K562 (cell line): Measurements from ENCODE around the gene SCARF1. TPM values are rescaled to one million over a fixed set of nuclear protein-coding genes. Genes with fewer than 3 reads are reported as not detected.
A peak's percentile ranks its signal among the peaks of the same experiment; 100 is the strongest.

Experiments
- ASH1L ChIP-seq: fragments of 450-650 bp; IDR thresholded peaks from 2 replicates; pipeline ENCODE4 v1.6.1; 2018; ENCODE audit warnings: borderline replicate concordance, mild to moderate bottlenecking, low read depth; ENCODE audit not compliant: partially characterized antibody
- CBX1 ChIP-seq: sonication (generic); IDR thresholded peaks from 2 replicates; pipeline ENCODE4 v1.6.1; 2016; ENCODE audit warnings: antibody characterized with exemption, low read depth, mild to moderate bottlenecking
- ELF1 ChIP-seq: fragments of 200-800 bp; sonication (Bioruptor generic); IDR thresholded peaks from 2 replicates; pipeline ENCODE4 v1.6.1; 2016; ENCODE audit warnings: missing genetic modification characterization, missing compliant biosample characterization
- GABPA ChIP-seq: fragments of 200-800 bp; sonication (Bioruptor generic); conservative IDR thresholded peaks from 2 replicates; pipeline ENCODE4 v1.6.1; 2016; ENCODE audit warnings: low read depth, missing genetic modification characterization, missing compliant biosample characterization
- MCM3 ChIP-seq: fragments of 450-650 bp; IDR thresholded peaks from 2 replicates; pipeline ENCODE4 v1.6.1; 2016
- NEUROD1 ChIP-seq: fragments of 150-350 bp; IDR thresholded peaks from 2 replicates; pipeline ENCODE4 v1.6.1; 2014; ENCODE audit warnings: borderline replicate concordance, low read length, low read depth; ENCODE audit not compliant: partially characterized antibody
- NFXL1 ChIP-seq: fragments of 450-650 bp; formaldehyde crosslinking; IDR thresholded peaks from 2 replicates; pipeline ENCODE4 v1.4.0; 2021; ENCODE audit warnings: mild to moderate bottlenecking
- PRDM10 ChIP-seq: fragments of 450-650 bp; IDR thresholded peaks from 2 replicates; pipeline ENCODE4 v1.6.1; 2018; ENCODE audit not compliant: partially characterized antibody
- RBM22 ChIP-seq: fragments of 200-400 bp; formaldehyde crosslinking; IDR thresholded peaks from 2 replicates; pipeline ENCODE4 v1.6.1; 2018; ENCODE audit warnings: low read length, low read depth; ENCODE audit not compliant: poor library complexity, severe bottlenecking
- SMARCA5 ChIP-seq: fragments of 450-650 bp; IDR thresholded peaks from 2 replicates; pipeline ENCODE4 v1.6.1; 2016
- TOE1 ChIP-seq, 2 experiments: fragments of 450-650 bp in 1 of 2; sonication (generic) in 1 of 2; formaldehyde crosslinking in 1 of 2; IDR thresholded peaks; 2 replicates each; pipeline versions ENCODE4 v1.7.1 to v1.8.0; 2016 to 2022; ENCODE audit warnings: borderline replicate concordance in 2 of 2, mild to moderate bottlenecking in 2 of 2, antibody characterized with exemption in 1 of 2, inconsistent platforms in 1 of 2, low read depth in 1 of 2, missing genetic modification reagents in 1 of 2, moderate library complexity in 1 of 2
- ZBTB34 ChIP-seq: fragments of 250-450 bp; sonication (Bioruptor Pico); IDR thresholded peaks from 2 replicates; pipeline ENCODE4 v1.8.0; 2021; ENCODE audit warnings: mild to moderate bottlenecking, moderate library complexity
- ZNF408 ChIP-seq: fragments of 250-450 bp; sonication (Bioruptor Pico); IDR thresholded peaks from 2 replicates; pipeline ENCODE4 v1.4.0; 2020; ENCODE audit warnings: low read depth, mild to moderate bottlenecking, moderate library complexity
- polyA plus RNA-seq, 8 experiments: library from polyadenylated mRNA; depleted of rRNA in 4 of 8; stranded (reverse) in 5 of 8; unstranded in 3 of 8; fragments of >200 nt; fragmentation: Nextera tagmentation in 2 of 8; fragmentation: Illumina TruSeq in 1 of 8; extraction: Ambion mirVana in 2 of 8; extraction: Trizol in 1 of 8; gene quantifications; 2 replicates each; pipeline versions ENCODE4 v1.2.1 to v1.2.3, GENCODE V29; 2011 to 2014; ENCODE audit warnings: inconsistent platforms in 1 of 8, missing spikeins in 1 of 8
- total RNA-seq, 7 experiments: library from RNA; depleted of rRNA in 6 of 7; stranded (reverse); fragments of >200 nt in 6 of 7; fragmentation: Illumina TruSeq in 2 of 7; extraction: Trizol in 2 of 7; gene quantifications; 2 replicates each; pipeline versions ENCODE4 v1.2.1 to v1.2.3, GENCODE V29; 2011 to 2021; ENCODE audit warnings: low replicate concordance in 1 of 7
- TF ChIP-seq, protein P1 (sequence below): sonication (generic); IDR thresholded peaks from 2 replicates; pipeline ENCODE4 v1.6.1; 2016
- TF ChIP-seq, protein P2 (sequence below): sonication (generic); formaldehyde crosslinking; IDR thresholded peaks from 2 replicates; pipeline ENCODE4 v1.4.0; 2020; ENCODE audit warnings: mild to moderate bottlenecking, missing genetic modification reagents

The SCARF1 gene
- total and polyA plus RNA-seq, 9 of the 15 experiments (the other 6 are each of a cell fraction or from before 2014, with no cell fraction given) = 0.04 to 2.1 (median 0.63) TPM

GRCh38 chr17:1648963-1649843 lies 3.7 kb upstream of the SCARF1 start (continued):
- TF ChIP-seq, protein P1, sequence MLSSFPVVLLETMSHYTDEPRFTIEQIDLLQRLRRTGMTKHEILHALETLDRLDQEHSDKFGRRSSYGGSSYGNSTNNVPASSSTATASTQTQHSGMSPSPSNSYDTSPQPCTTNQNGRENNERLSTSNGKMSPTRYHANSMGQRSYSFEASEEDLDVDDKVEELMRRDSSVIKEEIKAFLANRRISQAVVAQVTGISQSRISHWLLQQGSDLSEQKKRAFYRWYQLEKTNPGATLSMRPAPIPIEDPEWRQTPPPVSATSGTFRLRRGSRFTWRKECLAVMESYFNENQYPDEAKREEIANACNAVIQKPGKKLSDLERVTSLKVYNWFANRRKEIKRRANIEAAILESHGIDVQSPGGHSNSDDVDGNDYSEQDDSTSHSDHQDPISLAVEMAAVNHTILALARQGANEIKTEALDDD = no peak
- TF ChIP-seq RBM22 (peak; percentile 85), ZBTB34 (CRISPR knock-in tag) (no peak), NFXL1 (CRISPR knock-in tag) (no peak), CBX1 (peak; percentile 57; the same call in 1 of the 2 replicates), ASH1L (no peak), GABPA (tag) (no peak), SMARCA5 (no peak), NEUROD1 (no peak), ELF1 (tag) (no peak), MCM3 (no peak), TOE1 (IDR thresholded peaks at IDR 0.05; ENCODE audit: borderline replicate concordance) (no peak), TOE1 (CRISPR knock-in tag; IDR thresholded peaks at IDR 0.05; ENCODE audit: borderline replicate concordance, low read depth) (no peak), ZNF408 (CRISPR knock-in tag) (no peak), PRDM10 (no peak)
- TF ChIP-seq, protein P2, sequence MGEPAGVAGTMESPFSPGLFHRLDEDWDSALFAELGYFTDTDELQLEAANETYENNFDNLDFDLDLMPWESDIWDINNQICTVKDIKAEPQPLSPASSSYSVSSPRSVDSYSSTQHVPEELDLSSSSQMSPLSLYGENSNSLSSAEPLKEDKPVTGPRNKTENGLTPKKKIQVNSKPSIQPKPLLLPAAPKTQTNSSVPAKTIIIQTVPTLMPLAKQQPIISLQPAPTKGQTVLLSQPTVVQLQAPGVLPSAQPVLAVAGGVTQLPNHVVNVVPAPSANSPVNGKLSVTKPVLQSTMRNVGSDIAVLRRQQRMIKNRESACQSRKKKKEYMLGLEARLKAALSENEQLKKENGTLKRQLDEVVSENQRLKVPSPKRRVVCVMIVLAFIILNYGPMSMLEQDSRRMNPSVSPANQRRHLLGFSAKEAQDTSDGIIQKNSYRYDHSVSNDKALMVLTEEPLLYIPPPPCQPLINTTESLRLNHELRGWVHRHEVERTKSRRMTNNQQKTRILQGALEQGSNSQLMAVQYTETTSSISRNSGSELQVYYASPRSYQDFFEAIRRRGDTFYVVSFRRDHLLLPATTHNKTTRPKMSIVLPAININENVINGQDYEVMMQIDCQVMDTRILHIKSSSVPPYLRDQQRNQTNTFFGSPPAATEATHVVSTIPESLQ (CRISPR knock-in tag) = 0 out of 2 replicates have a peak, but pooled peaks have one; percentile 32
